DOHH2 (cell line): Measurements from ENCODE around the gene ATP2A2.

Experiments used
- H3F3A ChIP-seq: fragments of 200-600 bp; sonication (generic), shearing (Covaris generic); 2 replicates; pipeline ENCODE4 v1.6.0; 2016; ENCODE audit warnings: antibody characterized with exemption, mild to moderate bottlenecking; ENCODE audit not compliant: control insufficient read depth, insufficient read depth
- H3K27ac ChIP-seq: fragments of 200-600 bp; sonication (generic); 2 replicates; pipeline ENCODE4 v1.5.1; 2014; ENCODE audit warnings: low read depth, mild to moderate bottlenecking, low read length, moderate library complexity
- H3K27me3 ChIP-seq: fragments of 200-600 bp; sonication (generic); 2 replicates; pipeline ENCODE4 v1.6.1; 2014; ENCODE audit warnings: mild to moderate bottlenecking, low read length, mixed read lengths; ENCODE audit not compliant: control insufficient read depth
- H3K36me3 ChIP-seq: fragments of 200-600 bp; sonication (generic); 2 replicates; pipeline ENCODE4 v1.6.1; 2014; ENCODE audit warnings: mild to moderate bottlenecking, low read length, moderate library complexity, mixed read lengths; ENCODE audit not compliant: control insufficient read depth
- H3K4me1 ChIP-seq: fragments of 200-600 bp; sonication (generic); 2 replicates; pipeline ENCODE4 v1.6.1; 2014; ENCODE audit warnings: mild to moderate bottlenecking, low read length, mixed read lengths; ENCODE audit not compliant: control insufficient read depth
- H3K4me2 ChIP-seq: fragments of 200-600 bp; sonication (generic); 2 replicates; pipeline ENCODE4 v1.6.0; 2014; ENCODE audit warnings: mild to moderate bottlenecking, low read length, moderate library complexity
- H3K4me3 ChIP-seq: fragments of 200-600 bp; sonication (generic); 2 replicates; pipeline ENCODE4 v1.5.1; 2014; ENCODE audit warnings: mild to moderate bottlenecking, low read length, mixed read lengths
- H3K79me2 ChIP-seq: fragments of 200-600 bp; sonication (generic); 2 replicates; pipeline ENCODE4 v1.6.1; 2014; ENCODE audit warnings: mild to moderate bottlenecking, low read length, mixed read lengths; ENCODE audit not compliant: control insufficient read depth
- H3K9me2 ChIP-seq: fragments of 200-600 bp; sonication (generic); replicated peaks from 2 replicates; pipeline ENCODE4 v1.6.1; 2014; ENCODE audit warnings: mild to moderate bottlenecking, low read length, mixed read lengths; ENCODE audit not compliant: control insufficient read depth
- H3K9me3 ChIP-seq: fragments of 200-600 bp; sonication (generic); 2 replicates; pipeline ENCODE4 v1.6.1; 2014; ENCODE audit warnings: antibody characterized with exemption, low read length, mixed read lengths; ENCODE audit not compliant: control insufficient read depth, insufficient read depth
- H4K20me1 ChIP-seq: fragments of 200-600 bp; sonication (generic); 2 replicates; pipeline ENCODE4 v1.6.0; 2014; ENCODE audit warnings: low read depth, mild to moderate bottlenecking, antibody characterized with exemption, low read length, moderate library complexity; ENCODE audit not compliant: control insufficient read depth, insufficient read depth
- EZH2phosphoT487 ChIP-seq: fragments of 200-600 bp; sonication (generic); IDR thresholded peaks from 2 replicates; pipeline ENCODE4 v1.6.1; 2017; ENCODE audit warnings: borderline replicate concordance, mild to moderate bottlenecking, antibody characterized with exemption, low read length, moderate library complexity, mixed read lengths
- TF ChIP-seq, protein P1 (sequence below): fragments of 200-600 bp; sonication (generic); IDR thresholded peaks from one replicate; pipeline ENCODE4 v1.5.1; 2014; ENCODE audit warnings: antibody characterized with exemption, mild to moderate bottlenecking, low read depth, low read length; ENCODE audit not compliant: poor library complexity, severe bottlenecking

ATP2A2 gene

GRCh38 chr12:110311903-110312302, 30.9 kb downstream of the ATP2A2 start:
- peaks cover 81% of the 10 kb centered on the region for H3K36me3 ChIP-seq
- no peak overlapping the region for H3K27ac ChIP-seq
- peaks cover 6% of the 10 kb centered on the region for H3F3A ChIP-seq
- H3K4me2 ChIP-seq: no peak overlapping the region
- no peak for TF ChIP-seq EZH2phosphoT487
- TF ChIP-seq, protein P1, sequence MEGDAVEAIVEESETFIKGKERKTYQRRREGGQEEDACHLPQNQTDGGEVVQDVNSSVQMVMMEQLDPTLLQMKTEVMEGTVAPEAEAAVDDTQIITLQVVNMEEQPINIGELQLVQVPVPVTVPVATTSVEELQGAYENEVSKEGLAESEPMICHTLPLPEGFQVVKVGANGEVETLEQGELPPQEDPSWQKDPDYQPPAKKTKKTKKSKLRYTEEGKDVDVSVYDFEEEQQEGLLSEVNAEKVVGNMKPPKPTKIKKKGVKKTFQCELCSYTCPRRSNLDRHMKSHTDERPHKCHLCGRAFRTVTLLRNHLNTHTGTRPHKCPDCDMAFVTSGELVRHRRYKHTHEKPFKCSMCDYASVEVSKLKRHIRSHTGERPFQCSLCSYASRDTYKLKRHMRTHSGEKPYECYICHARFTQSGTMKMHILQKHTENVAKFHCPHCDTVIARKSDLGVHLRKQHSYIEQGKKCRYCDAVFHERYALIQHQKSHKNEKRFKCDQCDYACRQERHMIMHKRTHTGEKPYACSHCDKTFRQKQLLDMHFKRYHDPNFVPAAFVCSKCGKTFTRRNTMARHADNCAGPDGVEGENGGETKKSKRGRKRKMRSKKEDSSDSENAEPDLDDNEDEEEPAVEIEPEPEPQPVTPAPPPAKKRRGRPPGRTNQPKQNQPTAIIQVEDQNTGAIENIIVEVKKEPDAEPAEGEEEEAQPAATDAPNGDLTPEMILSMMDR: no peak
- no peaks in the 10 kb centered on the region for H3K9me3 ChIP-seq
- H3K4me3 ChIP-seq: no peak overlapping the region
- peaks cover 20% of the 10 kb centered on the region for H4K20me1 ChIP-seq
- no peaks in the 10 kb centered on the region for H3K9me2 ChIP-seq
- no peaks in the 10 kb centered on the region for H3K27me3 ChIP-seq
- H3K79me2 ChIP-seq: peaks cover 100% of the 10 kb centered on the region
- H3K4me1 ChIP-seq: peaks cover 13% of the 10 kb centered on the region

- Histone ChIP-seq H3F3A (peaks cover 6% of the 10 kb centered on the region), H3K4me2 (no peak overlapping the region), H3K4me3 (no peak overlapping the region), H3K36me3 (peaks cover 79% of the 10 kb centered on the region), H4K20me1 (peaks cover 12% of the 10 kb centered on the region), H3K9me2 (no peaks in the 10 kb centered on the region), H3K9me3 (no peaks in the 10 kb centered on the region), H3K27ac (no peak overlapping the region), H3K27me3 (no peaks in the 10 kb centered on the region), H3K79me2 (peaks cover 99% of the 10 kb centered on the region), H3K4me1 (peaks cover 4% of the 10 kb centered on the region)
- TF ChIP-seq EZH2phosphoT487: no peak
- TF ChIP-seq, protein P1: no peak
Measured at GRCh38 chr12:110312581-110313360, 31.7 kb downstream of the ATP2A2 start.

DNA sequence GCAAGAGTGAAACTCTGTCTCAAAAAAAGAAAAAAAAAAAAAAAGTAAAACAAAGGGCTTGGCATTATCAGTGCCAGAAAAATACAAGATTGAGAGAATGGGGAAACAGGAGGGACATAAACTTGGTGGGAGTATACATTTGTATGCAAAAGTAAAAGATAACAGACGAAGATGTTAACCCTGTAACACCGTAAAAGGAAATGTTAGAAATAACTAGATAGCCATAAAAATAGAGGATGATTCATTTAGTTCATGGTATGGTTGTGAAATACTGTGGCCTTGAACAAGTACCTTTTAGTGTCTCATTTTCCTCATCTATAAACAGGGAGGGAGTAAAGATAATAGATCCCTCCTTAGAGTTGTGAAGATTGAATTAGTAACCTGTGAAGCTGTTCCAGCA, 33.3 kb downstream of the ATP2A2 start:
- no peaks in the 10 kb centered on the region for H3K4me1 ChIP-seq
- H3K79me2 ChIP-seq: peaks cover 99% of the 10 kb centered on the region
- no peaks in the 10 kb centered on the region for H3K9me3 ChIP-seq
- no peaks in the 10 kb centered on the region for H3K27me3 ChIP-seq
- H3F3A ChIP-seq: peaks cover 6% of the 10 kb centered on the region
- H3K9me2 ChIP-seq: no peaks in the 10 kb centered on the region
- H3K36me3 ChIP-seq: peaks cover 81% of the 10 kb centered on the region
- no peak for TF ChIP-seq EZH2phosphoT487
- TF ChIP-seq, protein P1: no peak
- H3K4me2 ChIP-seq: no peak overlapping the region
- no peak overlapping the region for H3K4me3 ChIP-seq
- H4K20me1 ChIP-seq: peaks cover 6% of the 10 kb centered on the region
- no peak overlapping the region for H3K27ac ChIP-seq
